ENCODE results near the gene TCF7L1.
"Not testable (repeated sequence)": the region's sequence is repeated elsewhere in the genome, so short reads cannot be mapped to it uniquely, and the experiment has no call there.

The TCF7L1 gene

DNA sequence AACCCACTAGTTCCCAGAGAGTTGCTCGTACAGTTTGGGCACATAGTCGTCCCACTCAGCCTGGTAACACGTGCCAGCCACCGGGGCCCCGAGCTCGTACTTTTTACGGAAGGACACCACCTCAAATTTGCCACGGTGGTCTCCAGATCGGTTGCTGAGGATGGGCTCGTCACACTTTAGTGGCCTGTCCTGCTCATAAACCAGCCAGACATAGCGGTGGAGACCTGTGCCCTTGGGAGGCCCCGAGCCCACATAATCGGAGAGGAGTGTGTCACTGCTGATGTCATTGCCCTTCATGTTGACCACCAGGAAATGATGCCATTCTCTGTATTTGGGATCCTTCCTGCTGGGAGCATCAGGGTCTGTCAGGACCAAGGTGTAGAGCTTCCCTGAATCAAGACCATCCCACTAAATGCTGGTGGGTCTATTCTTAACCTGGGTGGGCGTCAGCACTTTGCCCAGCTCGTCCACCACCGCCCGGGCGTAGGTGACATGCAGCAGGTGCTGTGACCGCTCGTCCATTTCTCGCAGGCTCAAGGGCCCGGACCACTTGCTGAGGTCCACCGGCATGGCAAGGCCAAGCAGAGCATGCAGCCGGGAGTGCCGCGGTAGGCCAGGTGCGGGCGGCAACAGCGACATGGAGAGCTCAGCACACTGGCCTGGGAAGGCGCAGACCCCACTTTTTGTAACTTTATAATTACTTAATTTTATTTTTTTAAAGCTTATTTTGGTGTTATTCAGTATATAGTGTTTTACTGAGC, 208.3 kb downstream of the TCF7L1 start:
- no peak for DNase-seq (ENCODE audit: low read depth in 2 of 2, low spot score in 1 of 2)

DNA sequence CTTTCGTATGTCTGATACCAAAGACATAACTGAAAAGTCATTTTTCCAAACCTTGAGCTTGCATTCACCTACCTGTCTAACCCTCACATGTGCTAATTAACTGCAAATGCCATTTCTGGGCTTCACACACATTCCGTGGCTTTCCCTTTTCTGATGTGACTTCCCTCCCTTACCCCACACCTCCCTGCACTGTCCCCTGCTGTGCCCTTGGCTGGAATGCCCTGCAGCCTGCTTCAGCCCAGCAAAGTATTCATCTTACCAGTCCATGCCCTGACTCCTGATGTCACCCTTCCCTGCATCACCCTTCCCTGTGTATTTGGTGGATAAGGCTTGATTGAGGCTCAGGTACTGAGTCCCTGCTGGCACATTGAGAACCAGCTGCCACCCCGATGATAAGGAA, 209.0 kb downstream of the TCF7L1 start:
- no peak for DNase-seq (ENCODE audit: low read depth in 2 of 2, low spot score in 1 of 2)

DNA sequence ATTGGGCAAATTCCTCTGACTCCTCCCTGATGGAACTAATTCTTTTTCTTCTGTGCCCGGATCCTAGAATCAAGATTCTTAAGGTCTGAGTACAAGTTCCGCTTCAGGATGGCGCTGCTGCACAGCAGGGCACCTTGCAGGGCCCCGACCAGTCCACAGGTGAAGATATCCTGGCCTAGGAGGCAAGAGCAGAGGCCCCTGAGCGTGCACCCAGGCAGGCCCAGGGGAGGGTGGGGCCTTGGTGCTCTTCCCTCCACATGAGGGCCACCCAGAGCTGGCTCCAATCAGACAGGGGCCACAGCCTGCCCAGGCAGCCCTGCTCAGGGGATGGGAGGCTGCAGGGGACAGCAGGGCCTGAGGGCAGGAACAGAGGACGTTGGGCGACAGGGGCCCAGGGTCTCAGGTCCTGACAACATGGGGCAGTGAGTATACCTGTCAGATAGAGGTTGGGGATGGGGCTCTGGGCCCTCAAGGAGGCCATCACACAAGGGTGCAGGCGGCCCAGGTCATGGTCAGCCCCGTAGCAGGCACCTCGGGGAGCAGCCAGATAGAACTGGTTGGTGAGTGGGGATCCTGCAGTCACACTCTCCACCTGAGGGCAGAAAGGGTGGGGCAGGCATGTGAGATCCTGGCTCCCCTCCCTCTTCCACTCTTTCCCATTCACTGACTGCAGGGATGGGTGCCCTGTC, 210.2 kb downstream of the TCF7L1 start:
- DNase-seq (ENCODE audit: low read depth in 2 of 2, low spot score in 1 of 2), result not testable (repeated sequence)

GRCh38 chr2:85344356-85344954, 211.3 kb downstream of the TCF7L1 start:
- no peak for DNase-seq (ENCODE audit: low read depth in 2 of 2, low spot score in 1 of 2)

DNA sequence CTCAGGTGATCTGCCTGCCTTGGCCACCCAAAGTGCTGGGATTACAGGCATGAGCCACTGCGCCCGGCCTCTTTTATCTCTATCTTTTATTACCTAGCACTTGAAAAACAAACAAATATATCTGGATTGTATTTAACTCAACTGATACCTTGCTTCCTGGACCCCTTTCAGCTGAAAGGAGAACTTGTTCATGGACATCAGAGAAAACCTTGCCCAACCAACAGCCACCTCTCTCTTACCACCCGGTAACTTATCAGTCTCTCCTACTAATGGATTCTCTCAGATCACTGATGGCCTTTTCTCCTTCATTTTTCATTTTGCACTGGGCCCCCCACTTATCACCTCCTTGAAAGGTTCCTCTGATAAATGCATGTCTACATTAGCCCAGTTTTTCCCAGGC, 214.4 kb downstream of the TCF7L1 start:
- no peak for DNase-seq (ENCODE audit: low read depth in 2 of 2, low spot score in 1 of 2)

DNA sequence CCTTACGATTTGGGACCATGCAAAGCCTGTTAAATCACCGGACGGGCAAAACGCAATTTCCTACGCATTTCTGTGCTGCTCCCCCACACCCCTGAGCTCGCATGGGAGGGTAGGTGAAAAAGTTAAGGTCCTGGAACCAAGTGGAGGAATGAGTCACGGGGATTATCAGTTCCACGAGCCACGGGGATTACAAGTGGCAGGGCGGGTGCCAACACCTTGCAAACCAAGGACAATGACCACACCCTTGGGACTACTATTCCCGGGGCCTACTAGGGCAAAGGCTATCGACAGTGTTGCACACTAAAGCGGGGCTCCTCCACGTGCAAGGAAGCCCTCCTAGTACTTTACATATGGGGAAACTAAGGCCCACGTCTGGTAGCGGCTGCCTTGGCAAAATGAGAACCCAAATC, 220.7 kb downstream of the TCF7L1 start:
- DNase-seq (ENCODE audit: low read depth in 2 of 2, low spot score in 1 of 2), result no peak

- DNase-seq (ENCODE audit: low read depth in 2 of 2, low spot score in 1 of 2), result peak; percentile 87 to 92
These were observed 221.3 kb downstream of the TCF7L1 start, which contains the start of the genes ELMOD3 and RETSAT for GRCh38 chr2:85354286-85355072. TSS of gene ELMOD3 (plus strand) at chr2:85354769. CDS start at chr2:85357199, 2,430 bp downstream. TSS of gene RETSAT (minus strand) at chr2:85354528. CDS start at chr2:85354507, 21 bp downstream.

GRCh38 chr2:85355073-85355410, 221.8 kb downstream of the TCF7L1 start:
- DNase-seq (ENCODE audit: low read depth in 2 of 2, low spot score in 1 of 2), result peak in 1 of 2 donors; percentile 11

DNA sequence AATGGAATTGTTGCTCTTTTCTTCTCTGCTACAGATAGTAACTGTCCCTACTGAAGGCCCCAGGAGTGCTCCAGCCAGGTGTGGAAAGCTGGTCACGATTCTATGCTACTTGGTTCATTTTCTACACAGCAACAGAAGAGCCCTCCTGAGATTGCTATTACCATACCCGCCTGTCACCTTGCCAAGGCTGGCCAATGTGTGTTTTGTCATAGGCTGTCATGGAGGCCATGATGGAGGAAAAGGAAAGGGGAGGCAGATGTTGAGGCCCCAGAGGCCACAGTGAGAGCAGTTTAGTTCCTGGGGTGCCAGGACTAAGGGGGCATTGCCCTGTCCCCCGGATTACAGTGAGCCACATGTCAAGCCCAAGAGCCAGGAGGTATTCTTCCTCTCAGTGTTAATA, 222.3 kb downstream of the TCF7L1 start:
- DNase-seq (ENCODE audit: low read depth in 2 of 2, low spot score in 1 of 2), result no peak

- no peak for DNase-seq (ENCODE audit: low read depth in 2 of 2, low spot score in 1 of 2)
These were observed 223.0 kb downstream of the TCF7L1 start for GRCh38 chr2:85356186-85356585.

GRCh38 chr2:85357736-85358135, 224.5 kb downstream of the TCF7L1 start:
- DNase-seq (ENCODE audit: low read depth in 2 of 2, low spot score in 1 of 2), result no peak
